KBM-7 (cell line): ENCODE measurements around the gene CTR9.
A peak's percentile ranks its signal among the peaks of the same experiment; 100 is the strongest.

Source experiments
- DNase-seq: peaks from one replicate; pipeline ENCODE4 v3.0.0-alpha.2; 2015
- in situ Hi-C: fragments of 300-500 bp; cut with MboI; formaldehyde crosslinking; loops from 2 replicates; pipeline ENCODE4 v1.14.3; 2020; ENCODE audit warnings: low sequenced_read_pairs, low pct_unique_long_range_greater_than_20kb, mixed read lengths

Gene CTR9

GRCh38 chr11:10750838-10751580 lies at the start of gene CTR9:
Gene CTR9 (plus strand): TSS chr11:10751246. CDS start chr11:10751413, 167 bp downstream.
- peak; percentile 94 for DNase-seq
- in situ Hi-C loops, result no loop called here

GRCh38 chr11:10701982-10702381 lies 49.1 kb upstream of the CTR9 start:
- in situ Hi-C loops, result no loop called here

GRCh38 chr11:10708131-10708530 lies 42.9 kb upstream of the CTR9 start:
- in situ Hi-C loops, result no loop called here
- DNase-seq, result no peak

More at GRCh38 chr11:10701982-10702381, 49.1 kb upstream of the CTR9 start:
- DNase-seq, result no peak

GRCh38 chr11:10709299-10710086 lies 41.6 kb upstream of the CTR9 start:
- in situ Hi-C loops, result no loop called here
- DNase-seq, result no peak

GRCh38 chr11:10715571-10715970 lies 35.5 kb upstream of the CTR9 start:
- in situ Hi-C loops, result no loop called here
- no peak for DNase-seq

GRCh38 chr11:10716122-10716521 lies 34.9 kb upstream of the CTR9 start:
- DNase-seq, result no peak
- in situ Hi-C loops, result no loop called here

- DNase-seq, result no peak
- in situ Hi-C loops, result no loop called here
Observed at GRCh38 chr11:10716543-10717259, 34.3 kb upstream of the CTR9 start.

GRCh38 chr11:10719616-10720015 lies 31.4 kb upstream of the CTR9 start:
- in situ Hi-C loops, result no loop called here
- no peak for DNase-seq

- DNase-seq, result no peak
Observed at GRCh38 chr11:10720881-10721376, 30.1 kb upstream of the CTR9 start.

GRCh38 chr11:10722307-10722706 lies 28.7 kb upstream of the CTR9 start:
- in situ Hi-C loops, result no loop called here
- peak; percentile 52 for DNase-seq

More at GRCh38 chr11:10720881-10721376, 30.1 kb upstream of the CTR9 start:
- in situ Hi-C loops, result no loop called here

- in situ Hi-C loops, result loop anchor here (25.0 kb wide), 1 partner anchor 88 kb away; no protein-coding TSS in a partner anchor
- DNase-seq, result peak; percentile 94
Observed at GRCh38 chr11:10725114-10725906, 25.7 kb upstream of the CTR9 start.

GRCh38 chr11:10725907-10726253 lies 25.2 kb upstream of the CTR9 start:
- DNase-seq, result no peak
- in situ Hi-C loops, result loop anchor here (25.0 kb wide), 1 partner anchor 89 kb away; no protein-coding TSS in a partner anchor

GRCh38 chr11:10727146-10727851 lies 23.7 kb upstream of the CTR9 start:
- in situ Hi-C loops, result loop anchor here (25.0 kb wide), 1 partner anchor 90 kb away; no protein-coding TSS in a partner anchor
- no peak for DNase-seq

GRCh38 chr11:10728154-10728553 lies 22.9 kb upstream of the CTR9 start:
- in situ Hi-C loops, result loop anchor here (25.0 kb wide), 1 partner anchor 91 kb away; no protein-coding TSS in a partner anchor
- no peak for DNase-seq

- in situ Hi-C loops, result loop anchor here (25.0 kb wide), 1 partner anchor 92 kb away; no protein-coding TSS in a partner anchor
- no peak for DNase-seq
Observed at GRCh38 chr11:10728789-10729472, 22.1 kb upstream of the CTR9 start.

GRCh38 chr11:10730151-10730550 lies 20.9 kb upstream of the CTR9 start:
- in situ Hi-C loops, result loop anchor here (10.0 to 25.0 kb wide), 2 partner anchors 93 to 325 kb away; no protein-coding TSS in a partner anchor
- DNase-seq, result no peak

GRCh38 chr11:10731064-10731680 lies 19.9 kb upstream of the CTR9 start:
- no peak for DNase-seq
- in situ Hi-C loops, result loop anchor here (10.0 to 25.0 kb wide), 2 partner anchors 94 to 326 kb away; no protein-coding TSS in a partner anchor
